CD4-positive, alpha-beta memory T cell (primary cell): ENCODE data around the gene ERAP2. TPM values are rescaled to one million over a fixed set of nuclear protein-coding genes. Genes with fewer than 3 reads are reported as not detected.

Source experiments
- CTCF ChIA-PET: fragments of 350-600 bp; sonication (Branson Sonifier 250); formaldehyde crosslinking; loops from one replicate; lab custom pipeline; 2021; ENCODE audit warnings: inconsistent platforms; ENCODE audit not compliant: partially characterized antibody; lab: Charles Lee
- POLR2A ChIA-PET: fragments of 350-600 bp; sonication (Branson Sonifier 250); formaldehyde crosslinking; loops from one replicate; lab custom pipeline; 2021; ENCODE audit not compliant: partially characterized antibody; lab: Charles Lee
- DNase-seq, 5 donors: peaks; one replicate each; pipeline versions ENCODE4 v3.0.0 to v3.0.0-alpha.2; 2020 to 2022; ENCODE audit warnings: mixed read lengths in 1 of 5
- H3K27ac ChIP-seq: one replicate; pipeline ENCODE4 v1.7.0; 2013; ENCODE audit warnings: low read depth, low read length
- H3K27me3 ChIP-seq: 2 replicates; pipeline ENCODE4 v1.7.0; 2013; ENCODE audit warnings: mild to moderate bottlenecking, low read length, moderate library complexity; ENCODE audit not compliant: insufficient read depth
- H3K36me3 ChIP-seq: 2 replicates; pipeline ENCODE4 v1.7.0; 2013; ENCODE audit warnings: mild to moderate bottlenecking, low read length, moderate library complexity; ENCODE audit not compliant: insufficient read depth
- H3K4me1 ChIP-seq: 2 replicates; pipeline ENCODE4 v1.7.0; 2013; ENCODE audit warnings: mild to moderate bottlenecking, low read length, moderate library complexity; ENCODE audit not compliant: insufficient read depth
- H3K4me3 ChIP-seq, 2 donors: one replicate each; pipeline ENCODE4 v1.7.0; 2013; ENCODE audit warnings: low read length in 2 of 2, mild to moderate bottlenecking in 1 of 2
- H3K9me3 ChIP-seq, 2 donors: one replicate each; pipeline ENCODE4 v1.7.0; 2013; ENCODE audit warnings: low read length in 2 of 2, control low read depth in 1 of 2; ENCODE audit not compliant: control insufficient read depth in 1 of 2
- H3K27ac Mint-ChIP-seq, 7 donors: one replicate each; pipeline ENCODE4 v1.8.0; 2020 to 2021; ENCODE audit warnings: mixed read lengths in 7 of 7, mild to moderate bottlenecking in 6 of 7, inconsistent platforms in 3 of 7, moderate library complexity in 3 of 7
- H3K27me3 Mint-ChIP-seq, 2 donors: one replicate each; pipeline ENCODE4 v1.8.0; 2020 to 2021; ENCODE audit warnings: mixed read lengths in 2 of 2
- H3K36me3 Mint-ChIP-seq, 2 donors: one replicate each; pipeline ENCODE4 v1.8.0; 2020 to 2021; ENCODE audit warnings: mixed read lengths in 2 of 2, inconsistent platforms in 1 of 2, mild to moderate bottlenecking in 1 of 2
- H3K4me1 Mint-ChIP-seq, 4 donors: one replicate each; pipeline ENCODE4 v1.8.0; 2020 to 2021; ENCODE audit warnings: mixed read lengths in 4 of 4, mild to moderate bottlenecking in 1 of 4
- H3K4me3 Mint-ChIP-seq, 8 donors: one replicate each; pipeline ENCODE4 v1.8.0; 2020 to 2021; ENCODE audit warnings: mixed read lengths in 8 of 8, mild to moderate bottlenecking in 7 of 8, moderate library complexity in 6 of 8, inconsistent platforms in 3 of 8
- H3K9me3 Mint-ChIP-seq, 8 donors: one replicate each; pipeline ENCODE4 v1.8.0; 2020 to 2021; ENCODE audit warnings: mixed read lengths in 8 of 8, mild to moderate bottlenecking in 5 of 8, inconsistent platforms in 3 of 8, moderate library complexity in 1 of 8
- intact Hi-C: fragments of 100-400 bp; cut with micrococcal nuclease; formaldehyde crosslinking; loops from one replicate; pipeline ENCODE4 v1.15.1; 2023
- polyA plus RNA-seq, 2 donors: library from polyadenylated mRNA; unstranded; fragments of 300-500 nt; fragmentation: Illumina TruSeq; gene quantifications; one replicate each; pipeline ENCODE4 v1.2.3, GENCODE V29; 2021
- total RNA-seq, 2 experiments: library from RNA; stranded (reverse); gene quantifications; one replicate each; pipeline ENCODE4 v1.2.3, GENCODE V29; 2021

The ERAP2 gene
- total and polyA plus RNA-seq, 4 experiments from 2014 or later = 4.7 to 112 (median 109) TPM

DNA sequence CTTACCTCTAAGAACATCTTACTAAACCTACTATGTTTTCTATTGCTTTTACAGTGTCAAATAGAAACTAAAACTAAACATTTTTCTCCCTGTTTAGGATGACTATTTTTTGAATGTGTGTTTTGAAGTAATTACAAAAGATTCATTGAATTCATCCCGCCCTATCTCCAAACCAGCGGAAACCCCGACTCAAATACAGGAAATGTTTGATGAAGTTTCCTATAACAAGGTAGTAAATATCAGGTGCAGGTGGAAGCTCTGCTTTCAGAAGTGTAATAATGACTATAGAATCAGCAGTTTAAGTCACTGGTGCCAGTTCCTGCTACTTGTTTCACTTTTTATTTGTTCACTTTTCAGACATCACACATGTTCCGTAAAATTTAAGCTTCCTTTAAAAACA lies 20.0 kb downstream of the ERAP2 start:
- H3K4me3 Mint-ChIP-seq = peak overlapping the region; percentile 56 to 90 (median 80)
- peak; percentile 42 to 71 (median 63) for DNase-seq
- H3K36me3 Mint-ChIP-seq = peaks cover 62 to 86% of the 10 kb centered on the region in 2 donors
- Histone ChIP-seq H3K4me1 (peaks cover 37% of the 10 kb centered on the region), H3K27ac (peak overlapping the region; percentile 56), H3K36me3 (peaks cover 69% of the 10 kb centered on the region), H3K4me3 (peak overlapping the region; percentile 10 to 11), H3K9me3 (no peaks in the 10 kb centered on the region), H3K27me3 (no peaks in the 10 kb centered on the region)
- peaks cover 26 to 55% (median 42%) of the 10 kb centered on the region in 4 donors for H3K4me1 Mint-ChIP-seq
- H3K9me3 Mint-ChIP-seq = no peaks in the 10 kb centered on the region
- CTCF ChIA-PET = interaction anchor here (0.8 to 2.5 kb wide), 16 partner anchors 11 to 281 kb away, joined by 3 to 30 read pairs (median 4); partner anchors contain the start of gene ERAP2
- POLR2A ChIA-PET = interaction anchor here (0.7 to 2.4 kb wide), 13 partner anchors 8 to 91 kb away, joined by 3 to 21 read pairs (median 6); partner anchors contain the start of genes ERAP1, ERAP2 and LNPEP
- H3K27me3 Mint-ChIP-seq = no peaks in the 10 kb centered on the region
- H3K27ac Mint-ChIP-seq = peak overlapping the region; percentile 82 to 97 (median 92)
- intact Hi-C loops = loop anchor here (1.0 to 2.0 kb wide), 2 partner anchors 27 to 39 kb away; no protein-coding TSS in a partner anchor

DNA sequence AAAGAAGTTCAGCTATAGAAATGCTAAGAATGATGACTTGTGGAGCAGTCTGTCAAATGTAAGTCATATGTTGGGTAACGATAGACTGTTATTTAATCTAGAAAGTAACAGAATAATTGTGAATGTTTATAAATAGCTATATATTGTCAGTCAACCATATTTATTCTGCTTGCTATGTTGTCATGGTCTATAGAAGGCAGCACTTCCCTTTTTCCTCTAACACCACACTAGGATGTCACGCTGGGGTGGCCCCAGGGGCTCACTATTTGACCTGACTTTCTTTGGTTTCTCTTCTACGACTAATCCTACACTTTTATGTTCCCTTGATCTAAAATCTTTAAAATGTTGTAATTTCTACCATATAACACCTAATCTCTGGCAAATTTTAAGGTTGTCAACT lies 20.5 kb downstream of the ERAP2 start:
- DNase-seq = no peak
- no peaks in the 10 kb centered on the region for H3K27me3 ChIP-seq
- H3K36me3 Mint-ChIP-seq = peaks cover 67 to 86% of the 10 kb centered on the region in 2 donors
- H3K36me3 ChIP-seq = peaks cover 70% of the 10 kb centered on the region
- ChIA-PET POLR2A (interaction anchor here (0.7 to 2.4 kb wide), 13 partner anchors 8 to 91 kb away, joined by 3 to 21 read pairs (median 6); partner anchors contain the start of genes ERAP1, ERAP2 and LNPEP), CTCF (interaction anchor here (0.8 to 2.5 kb wide), 16 partner anchors 10 to 282 kb away, joined by 3 to 30 read pairs (median 4); partner anchors contain the start of gene ERAP2)
- H3K27ac Mint-ChIP-seq = peak overlapping the region; percentile 82 to 97 (median 92)
- intact Hi-C loops = loop anchor here (1.0 to 2.0 kb wide), 2 partner anchors 28 to 38 kb away; no protein-coding TSS in a partner anchor
- H3K4me3 Mint-ChIP-seq = peak overlapping the region; percentile 56 to 90 (median 80)
- peaks cover 37% of the 10 kb centered on the region for H3K4me1 ChIP-seq
- H3K9me3 Mint-ChIP-seq = no peaks in the 10 kb centered on the region
- peak overlapping the region; percentile 56 for H3K27ac ChIP-seq
- H3K4me3 ChIP-seq = no peak overlapping the region
- peaks cover 26 to 55% (median 42%) of the 10 kb centered on the region in 4 donors for H3K4me1 Mint-ChIP-seq
- no peaks in the 10 kb centered on the region for H3K9me3 ChIP-seq
- H3K27me3 Mint-ChIP-seq = no peaks in the 10 kb centered on the region

DNA sequence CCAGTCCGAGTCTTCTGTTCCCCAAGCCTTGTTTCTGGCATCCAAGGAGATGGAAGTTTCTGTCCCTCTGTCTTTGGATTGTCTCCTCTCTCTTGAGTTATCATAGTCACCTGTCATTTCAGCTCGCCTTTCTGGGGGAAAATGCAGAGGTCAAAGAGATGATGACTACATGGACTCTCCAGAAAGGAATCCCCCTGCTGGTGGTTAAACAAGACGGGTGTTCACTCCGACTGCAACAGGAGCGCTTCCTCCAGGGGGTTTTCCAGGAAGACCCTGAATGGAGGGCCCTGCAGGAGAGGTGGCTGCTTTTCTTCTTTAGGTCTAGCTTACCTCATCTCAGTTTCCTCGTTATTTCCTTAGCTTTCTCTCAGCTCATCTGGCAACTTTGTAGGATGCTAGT lies 25.1 kb downstream of the ERAP2 start:
- Mint-ChIP-seq H3K4me3 (no peak overlapping the region), H3K36me3 (peaks cover 59 to 79% of the 10 kb centered on the region in 2 donors), H3K9me3 (no peaks in the 10 kb centered on the region), H3K4me1 (peaks cover 10 to 28% (median 19%) of the 10 kb centered on the region in 4 donors), H3K27me3 (no peaks in the 10 kb centered on the region), H3K27ac (peak overlapping the region in 5 of 7 donors; percentile 26 to 73 (median 59))
- Histone ChIP-seq H3K4me1 (peaks cover 10% of the 10 kb centered on the region), H3K27ac (no peak overlapping the region), H3K36me3 (peaks cover 65% of the 10 kb centered on the region), H3K9me3 (no peaks in the 10 kb centered on the region), H3K4me3 (no peak overlapping the region), H3K27me3 (no peaks in the 10 kb centered on the region)
- ChIA-PET CTCF (interaction anchor here (0.8 to 3.4 kb wide), 6 partner anchors 10 to 40 kb away, joined by 3 to 26 read pairs (median 4); no protein-coding TSS in a partner anchor), POLR2A (interaction anchor here (1.2 kb wide), 1 partner anchor 8 kb away, joined by 4 read pairs; no protein-coding TSS in a partner anchor)
- intact Hi-C loops = no loop called here
- DNase-seq = no peak

DNA sequence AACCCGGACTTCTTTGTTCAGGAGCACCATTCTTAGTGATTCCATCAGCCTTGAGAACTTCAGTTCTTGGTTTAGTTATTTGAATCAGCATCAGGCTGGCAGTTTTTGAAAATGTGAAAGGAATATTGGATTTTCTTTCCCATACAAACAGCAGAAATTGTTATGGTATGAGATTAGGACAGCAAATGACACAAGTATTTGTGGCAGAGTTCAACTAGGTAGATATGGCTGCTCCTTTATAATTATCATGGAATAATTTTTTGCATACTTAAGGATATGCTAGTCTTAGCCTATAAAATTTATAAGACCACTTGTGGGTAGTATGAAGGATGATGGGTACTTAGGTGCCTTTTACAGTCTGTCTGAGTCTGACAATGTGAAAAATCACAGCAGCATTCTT lies 25.5 kb downstream of the ERAP2 start:
- intact Hi-C loops = loop anchor here (2.0 kb wide), 1 partner anchor 17 kb away; no protein-coding TSS in a partner anchor
- H3K9me3 ChIP-seq = no peaks in the 10 kb centered on the region
- Mint-ChIP-seq H3K27ac (peak overlapping the region in 5 of 7 donors; percentile 26 to 73 (median 59)), H3K4me1 (peaks cover 9 to 24% (median 15%) of the 10 kb centered on the region in 4 donors), H3K36me3 (peaks cover 58 to 75% of the 10 kb centered on the region in 2 donors), H3K4me3 (no peak overlapping the region), H3K9me3 (no peaks in the 10 kb centered on the region), H3K27me3 (no peaks in the 10 kb centered on the region)
- H3K27ac ChIP-seq = no peak overlapping the region
- no peaks in the 10 kb centered on the region for H3K27me3 ChIP-seq
- POLR2A ChIA-PET = interaction anchor here (1.2 kb wide), 1 partner anchor 9 kb away, joined by 4 read pairs; no protein-coding TSS in a partner anchor
- peaks cover 6% of the 10 kb centered on the region for H3K4me1 ChIP-seq
- H3K4me3 ChIP-seq = no peak overlapping the region
- CTCF ChIA-PET = interaction anchor here (0.8 to 3.4 kb wide), 6 partner anchors 11 to 39 kb away, joined by 3 to 26 read pairs (median 4); no protein-coding TSS in a partner anchor
- no peak for DNase-seq
- H3K36me3 ChIP-seq = peaks cover 66% of the 10 kb centered on the region

DNA sequence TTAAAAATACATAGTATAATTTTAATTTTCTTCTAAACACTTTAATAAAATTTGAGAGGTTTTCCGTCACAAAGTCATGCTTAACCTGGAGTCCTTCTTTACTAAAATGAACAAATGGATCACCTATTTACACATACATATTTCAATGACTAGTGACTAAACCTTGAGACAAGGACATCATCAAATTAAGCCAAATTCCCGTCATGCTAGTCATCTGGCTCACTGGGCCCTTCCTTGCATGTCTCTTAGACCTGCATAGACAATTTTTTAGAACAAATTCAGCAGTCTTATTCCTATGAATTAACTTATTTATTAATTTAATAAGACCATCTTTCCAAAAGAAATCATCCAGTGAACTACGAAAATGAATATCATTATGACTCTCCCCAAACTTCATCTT lies 26.6 kb downstream of the ERAP2 start:
- no peak for DNase-seq
- Histone ChIP-seq H3K36me3 (peaks cover 62% of the 10 kb centered on the region), H3K4me3 (no peak overlapping the region), H3K27ac (no peak overlapping the region), H3K27me3 (no peaks in the 10 kb centered on the region), H3K9me3 (no peaks in the 10 kb centered on the region), H3K4me1 (no peaks in the 10 kb centered on the region)
- Mint-ChIP-seq H3K27ac (peak overlapping the region in 1 of 7 donors; percentile 11), H3K27me3 (no peaks in the 10 kb centered on the region), H3K4me1 (peaks cover 4 to 18% (median 9%) of the 10 kb centered on the region in 4 donors), H3K4me3 (no peak overlapping the region), H3K36me3 (peaks cover 54 to 67% of the 10 kb centered on the region in 2 donors), H3K9me3 (no peaks in the 10 kb centered on the region)
- intact Hi-C loops = loop anchor here (2.0 kb wide), 1 partner anchor 16 kb away; no protein-coding TSS in a partner anchor
- POLR2A ChIA-PET = no interaction called here
- CTCF ChIA-PET = interaction anchor here (1.2 to 3.4 kb wide), 2 partner anchors 12 to 34 kb away, joined by 3 to 26 read pairs; no protein-coding TSS in a partner anchor

DNA sequence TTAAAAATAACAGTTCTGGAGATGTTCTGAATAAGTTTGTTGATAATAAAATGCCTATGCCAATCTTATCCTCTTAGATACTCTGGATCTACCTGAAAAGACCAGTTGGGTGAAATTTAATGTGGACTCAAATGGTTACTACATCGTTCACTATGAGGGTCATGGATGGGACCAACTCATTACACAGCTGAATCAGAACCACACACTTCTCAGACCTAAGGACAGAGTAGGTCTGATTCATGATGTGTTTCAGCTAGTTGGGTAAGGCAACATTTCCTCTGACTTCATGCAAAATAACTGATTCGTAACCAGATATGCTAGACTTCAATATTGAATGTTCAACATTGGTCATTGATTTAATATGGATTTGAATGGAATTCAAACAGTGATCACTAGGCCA lies 27.0 kb downstream of the ERAP2 start:
- H3K27ac ChIP-seq = no peak overlapping the region
- ChIA-PET CTCF (interaction anchor here (0.7 to 4.3 kb wide), 3 partner anchors 35 to 259 kb away, joined by 3 to 26 read pairs (median 8); no protein-coding TSS in a partner anchor), POLR2A (interaction anchor here (1.1 to 1.5 kb wide), 3 partner anchors 19 to 33 kb away, joined by 3 to 4 read pairs (median 4); partner anchors contain the start of gene LNPEP)
- H3K4me3 ChIP-seq = no peak overlapping the region
- H3K27me3 ChIP-seq = no peaks in the 10 kb centered on the region
- no peaks in the 10 kb centered on the region for H3K27me3 Mint-ChIP-seq
- DNase-seq = no peak
- H3K4me1 Mint-ChIP-seq = peaks cover 4 to 18% (median 9%) of the 10 kb centered on the region in 4 donors
- no peaks in the 10 kb centered on the region for H3K9me3 ChIP-seq
- no peaks in the 10 kb centered on the region for H3K4me1 ChIP-seq
- no peak overlapping the region for H3K4me3 Mint-ChIP-seq
- peaks cover 56 to 71% of the 10 kb centered on the region in 2 donors for H3K36me3 Mint-ChIP-seq
- peaks cover 66% of the 10 kb centered on the region for H3K36me3 ChIP-seq
- peak overlapping the region in 1 of 7 donors; percentile 11 for H3K27ac Mint-ChIP-seq
- intact Hi-C loops = loop anchor here (2.0 kb wide), 1 partner anchor 16 kb away; no protein-coding TSS in a partner anchor
- H3K9me3 Mint-ChIP-seq = no peaks in the 10 kb centered on the region
